ENCODE measurements around the gene TNFRSF8.
"Not testable (repeated sequence)": the region's sequence is repeated elsewhere in the genome, so short reads cannot be mapped to it uniquely, and the experiment has no call there.

TNFRSF8 gene

GRCh38 chr1:12040457-12041051 lies 22.5 kb upstream of the TNFRSF8 start:
- H3K9ac ChIP-seq (ENCODE audit: low read length), result no peak overlapping the region
- H3K36me3 ChIP-seq (ENCODE audit: insufficient read depth, low read length), result no peaks in the 10 kb centered on the region
- peaks cover 33% of the 10 kb centered on the region for H3K4me1 ChIP-seq (ENCODE audit: insufficient read depth, low read length, severe bottlenecking)
- no peaks in the 10 kb centered on the region for H3K9me2 ChIP-seq (ENCODE audit: low read depth, low read length)
- TF ChIP-seq, protein P1, sequence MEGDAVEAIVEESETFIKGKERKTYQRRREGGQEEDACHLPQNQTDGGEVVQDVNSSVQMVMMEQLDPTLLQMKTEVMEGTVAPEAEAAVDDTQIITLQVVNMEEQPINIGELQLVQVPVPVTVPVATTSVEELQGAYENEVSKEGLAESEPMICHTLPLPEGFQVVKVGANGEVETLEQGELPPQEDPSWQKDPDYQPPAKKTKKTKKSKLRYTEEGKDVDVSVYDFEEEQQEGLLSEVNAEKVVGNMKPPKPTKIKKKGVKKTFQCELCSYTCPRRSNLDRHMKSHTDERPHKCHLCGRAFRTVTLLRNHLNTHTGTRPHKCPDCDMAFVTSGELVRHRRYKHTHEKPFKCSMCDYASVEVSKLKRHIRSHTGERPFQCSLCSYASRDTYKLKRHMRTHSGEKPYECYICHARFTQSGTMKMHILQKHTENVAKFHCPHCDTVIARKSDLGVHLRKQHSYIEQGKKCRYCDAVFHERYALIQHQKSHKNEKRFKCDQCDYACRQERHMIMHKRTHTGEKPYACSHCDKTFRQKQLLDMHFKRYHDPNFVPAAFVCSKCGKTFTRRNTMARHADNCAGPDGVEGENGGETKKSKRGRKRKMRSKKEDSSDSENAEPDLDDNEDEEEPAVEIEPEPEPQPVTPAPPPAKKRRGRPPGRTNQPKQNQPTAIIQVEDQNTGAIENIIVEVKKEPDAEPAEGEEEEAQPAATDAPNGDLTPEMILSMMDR (IDR thresholded peaks at IDR 0.05; ENCODE audit: low read length), result no peak
- TF ChIP-seq EZH2 (IDR thresholded peaks at IDR 0.05; ENCODE audit: borderline replicate concordance, low read length), result no peak
- H3K27ac ChIP-seq (ENCODE audit: low read depth, low read length, poor library complexity, severe bottlenecking), result peak overlapping the region; percentile 79
- no peaks in the 10 kb centered on the region for H4K20me1 ChIP-seq (ENCODE audit: insufficient read depth, low read length)
- no peak overlapping the region for H3K4me3 ChIP-seq (ENCODE audit: low read depth, low read length, poor library complexity, severe bottlenecking)
- H3K27me3 ChIP-seq (ENCODE audit: insufficient read depth, low read length), result peaks cover 4% of the 10 kb centered on the region
- no peak overlapping the region for H2AFZ ChIP-seq (ENCODE audit: low read length)
- H3K9me3 ChIP-seq (ENCODE audit: low read length), result no peaks in the 10 kb centered on the region
- H3K79me2 ChIP-seq (ENCODE audit: insufficient read depth, low read length), result no peaks in the 10 kb centered on the region
- H3K4me2 ChIP-seq (ENCODE audit: low read length), result peak overlapping the region; percentile 17; the same call in 1 of the 2 replicates
- no peaks in the 10 kb centered on the region for H3F3A ChIP-seq (ENCODE audit: insufficient read depth, low read length)

- peaks cover 27% of the 10 kb centered on the region for H3K4me1 ChIP-seq (ENCODE audit: insufficient read depth, low read length, severe bottlenecking)
- H3K9ac ChIP-seq (ENCODE audit: low read length); H3K4me2 ChIP-seq (ENCODE audit: low read length): not testable (repeated sequence)
These were observed 18.8 kb upstream of the TNFRSF8 start for GRCh38 chr1:12044187-12044877.

GRCh38 chr1:12046749-12047119 lies 16.4 kb upstream of the TNFRSF8 start:
- H3K4me2 ChIP-seq (ENCODE audit: low read length), result no peak overlapping the region
- TF ChIP-seq, protein P1 (IDR thresholded peaks at IDR 0.05; ENCODE audit: low read length), result no peak
- TF ChIP-seq EZH2 (IDR thresholded peaks at IDR 0.05; ENCODE audit: borderline replicate concordance, low read length), result no peak
- H3K27ac ChIP-seq (ENCODE audit: low read depth, low read length, poor library complexity, severe bottlenecking), result no peak overlapping the region
- H3K79me2 ChIP-seq (ENCODE audit: insufficient read depth, low read length), result no peaks in the 10 kb centered on the region
- no peak overlapping the region for H2AFZ ChIP-seq (ENCODE audit: low read length)
- H3K9ac ChIP-seq (ENCODE audit: low read length), result no peak overlapping the region
- H3K4me1 ChIP-seq (ENCODE audit: insufficient read depth, low read length, severe bottlenecking), result peaks cover 8% of the 10 kb centered on the region
- H3K9me3 ChIP-seq (ENCODE audit: low read length), result no peaks in the 10 kb centered on the region
- no peaks in the 10 kb centered on the region for H3F3A ChIP-seq (ENCODE audit: insufficient read depth, low read length)
- no peaks in the 10 kb centered on the region for H3K36me3 ChIP-seq (ENCODE audit: insufficient read depth, low read length)
- H3K9me2 ChIP-seq (ENCODE audit: low read depth, low read length), result no peaks in the 10 kb centered on the region
- no peak overlapping the region for H3K4me3 ChIP-seq (ENCODE audit: low read depth, low read length, poor library complexity, severe bottlenecking)
- no peaks in the 10 kb centered on the region for H4K20me1 ChIP-seq (ENCODE audit: insufficient read depth, low read length)
- 0 out of 2 replicates have a peak, but pooled peaks cover 8% of the 10 kb centered on the region for H3K27me3 ChIP-seq (ENCODE audit: insufficient read depth, low read length)

More at GRCh38 chr1:12044187-12044877, 18.8 kb upstream of the TNFRSF8 start:
- not testable (repeated sequence) for H4K20me1 ChIP-seq (ENCODE audit: insufficient read depth, low read length); H3K36me3 ChIP-seq (ENCODE audit: insufficient read depth, low read length); H3K27ac ChIP-seq (ENCODE audit: low read depth, low read length, poor library complexity, severe bottlenecking); H3K4me3 ChIP-seq (ENCODE audit: low read depth, low read length, poor library complexity, severe bottlenecking); H3K9me2 ChIP-seq (ENCODE audit: low read depth, low read length); H2AFZ ChIP-seq (ENCODE audit: low read length); H3F3A ChIP-seq (ENCODE audit: insufficient read depth, low read length); H3K79me2 ChIP-seq (ENCODE audit: insufficient read depth, low read length); H3K9me3 ChIP-seq (ENCODE audit: low read length); H3K27me3 ChIP-seq (ENCODE audit: insufficient read depth, low read length)
